Measurements from ENCODE around the gene NECTIN1.

NECTIN1 gene

DNA sequence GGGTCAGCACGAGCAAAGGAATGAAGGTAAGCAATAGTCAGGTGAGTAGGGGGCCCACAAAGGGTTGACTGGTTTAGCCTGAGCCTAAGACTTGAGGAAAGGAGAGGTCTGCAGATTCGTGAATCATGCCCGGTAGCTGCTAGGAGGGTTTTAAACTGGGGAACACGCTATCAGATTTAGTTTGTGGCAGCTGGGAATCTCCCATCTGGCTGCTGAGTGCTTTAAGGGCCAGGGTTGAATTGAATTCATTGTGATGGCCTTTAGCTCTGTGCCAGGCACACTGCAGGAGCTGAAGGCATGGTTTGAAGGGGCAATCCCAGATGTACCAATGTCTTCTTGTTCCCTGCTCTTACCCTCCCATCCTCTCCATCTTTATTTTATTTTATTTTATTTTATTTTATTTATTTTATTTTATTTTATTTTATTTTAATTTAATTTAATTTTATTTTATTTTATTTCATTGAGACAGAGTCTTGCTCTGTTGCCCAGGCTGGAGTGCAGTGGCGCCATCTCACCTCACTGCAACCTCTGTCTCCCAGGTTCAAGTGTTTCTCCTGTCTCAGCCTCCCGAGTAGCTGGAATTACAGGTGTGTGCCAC, 1.9 kb upstream of the NECTIN1 start:
- no peak for DNase-seq (ENCODE audit: low spot score)

DNA sequence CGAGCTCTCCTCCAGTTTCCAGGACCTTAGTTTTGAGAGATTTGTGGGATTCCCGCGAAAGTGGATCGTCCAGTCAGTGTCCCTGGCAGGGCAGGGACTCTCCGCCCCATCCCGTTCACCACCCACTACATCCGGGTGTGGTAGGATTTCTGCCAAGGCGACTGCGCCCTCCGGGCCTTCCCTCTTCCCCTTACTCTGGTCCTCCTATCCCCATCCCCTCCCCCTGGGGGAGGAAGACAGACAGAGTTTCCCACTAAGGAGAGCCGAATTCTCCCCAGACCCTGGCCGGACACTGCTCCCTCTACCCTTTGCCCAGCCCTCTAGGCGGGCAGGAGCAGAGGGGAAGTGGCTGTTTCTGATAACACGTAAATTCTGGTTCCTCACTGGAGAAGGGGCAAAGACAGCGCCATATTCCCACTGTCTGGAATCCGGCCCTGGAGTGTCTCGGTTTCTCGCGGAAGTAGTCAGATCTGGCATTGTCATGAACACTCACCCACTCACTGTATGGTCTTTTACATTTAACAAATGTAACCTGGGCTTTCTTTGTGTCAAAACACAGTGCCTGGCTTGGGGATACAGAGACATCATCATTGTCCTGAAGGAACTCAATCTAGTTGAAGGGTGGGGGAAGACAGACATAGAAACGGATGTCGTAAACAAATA, 1.1 kb upstream of the NECTIN1 start:
- no peak for DNase-seq (ENCODE audit: low spot score)

DNA sequence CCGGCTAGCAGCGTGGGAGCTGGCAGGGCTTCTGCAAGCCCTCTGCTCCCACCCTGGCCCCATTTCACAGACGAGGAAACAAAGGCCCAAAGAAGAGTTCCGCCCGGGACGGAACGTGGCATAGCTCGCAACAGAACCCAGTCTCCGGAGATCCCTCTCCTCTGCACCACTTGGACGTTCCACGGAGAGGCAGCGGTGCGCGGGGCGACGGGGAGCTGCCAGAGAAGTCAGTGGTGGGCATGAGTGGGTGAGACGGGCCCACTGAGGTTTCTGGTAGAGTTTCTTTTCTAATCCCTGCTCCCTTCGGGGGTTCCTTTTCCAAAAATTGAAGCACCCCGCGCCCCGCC, 554 bp upstream of the NECTIN1 start:
- DNase-seq (ENCODE audit: low spot score): no peak

DNA sequence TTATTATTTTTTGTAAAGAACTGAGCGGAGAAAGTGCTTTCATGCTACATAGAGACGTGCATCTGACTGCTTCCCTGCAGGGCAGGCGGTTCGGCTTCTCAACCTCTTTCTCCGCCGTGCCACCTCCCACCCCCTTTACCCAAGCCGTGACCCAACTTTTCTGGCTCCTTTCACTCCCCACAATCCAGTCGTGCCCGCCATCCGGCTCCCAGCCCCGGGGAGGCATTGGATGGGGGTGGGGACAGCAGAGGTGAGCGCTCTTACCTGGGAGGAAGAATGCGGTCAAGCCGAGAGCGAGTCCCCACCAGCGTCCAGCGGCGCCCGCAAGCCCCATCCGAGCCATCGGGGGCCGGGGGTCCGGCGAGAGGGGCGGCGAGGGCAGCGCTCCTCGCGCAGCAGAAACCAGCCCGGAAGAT, 781 bp downstream of the NECTIN1 start:
- no peak for DNase-seq (ENCODE audit: low spot score)

DNA sequence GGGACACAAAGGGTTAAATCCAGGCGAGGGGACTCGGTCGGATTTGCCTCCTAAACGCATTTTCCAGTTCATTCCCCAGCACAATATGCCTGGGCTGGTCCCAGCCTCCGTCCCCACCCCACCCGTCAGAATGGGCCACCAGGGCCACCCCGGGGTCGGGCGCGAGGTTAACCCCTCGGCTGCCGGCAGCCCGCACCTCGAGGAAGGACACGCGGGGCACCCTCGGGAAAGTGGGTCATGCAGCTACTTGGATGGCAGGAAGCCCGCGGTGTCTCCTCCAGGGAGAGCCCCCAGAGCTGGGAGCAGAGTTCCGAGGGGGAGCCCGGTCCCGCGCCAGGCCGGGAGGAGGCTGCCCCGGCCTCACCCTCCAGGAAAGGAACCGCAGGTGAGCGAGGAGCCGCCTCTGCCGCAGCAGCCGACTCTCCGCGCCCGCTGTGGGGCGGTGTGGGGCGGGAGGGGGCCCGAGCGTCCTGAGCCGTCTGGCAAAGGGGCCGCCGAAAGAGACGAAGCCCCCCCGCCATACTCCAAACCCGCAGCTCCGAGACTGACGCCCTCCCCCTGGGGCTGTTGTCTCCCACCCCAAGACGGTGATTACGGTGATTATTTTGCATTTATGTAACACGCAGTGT, 1.4 kb downstream of the NECTIN1 start:
- DNase-seq (ENCODE audit: low spot score): no peak

DNA sequence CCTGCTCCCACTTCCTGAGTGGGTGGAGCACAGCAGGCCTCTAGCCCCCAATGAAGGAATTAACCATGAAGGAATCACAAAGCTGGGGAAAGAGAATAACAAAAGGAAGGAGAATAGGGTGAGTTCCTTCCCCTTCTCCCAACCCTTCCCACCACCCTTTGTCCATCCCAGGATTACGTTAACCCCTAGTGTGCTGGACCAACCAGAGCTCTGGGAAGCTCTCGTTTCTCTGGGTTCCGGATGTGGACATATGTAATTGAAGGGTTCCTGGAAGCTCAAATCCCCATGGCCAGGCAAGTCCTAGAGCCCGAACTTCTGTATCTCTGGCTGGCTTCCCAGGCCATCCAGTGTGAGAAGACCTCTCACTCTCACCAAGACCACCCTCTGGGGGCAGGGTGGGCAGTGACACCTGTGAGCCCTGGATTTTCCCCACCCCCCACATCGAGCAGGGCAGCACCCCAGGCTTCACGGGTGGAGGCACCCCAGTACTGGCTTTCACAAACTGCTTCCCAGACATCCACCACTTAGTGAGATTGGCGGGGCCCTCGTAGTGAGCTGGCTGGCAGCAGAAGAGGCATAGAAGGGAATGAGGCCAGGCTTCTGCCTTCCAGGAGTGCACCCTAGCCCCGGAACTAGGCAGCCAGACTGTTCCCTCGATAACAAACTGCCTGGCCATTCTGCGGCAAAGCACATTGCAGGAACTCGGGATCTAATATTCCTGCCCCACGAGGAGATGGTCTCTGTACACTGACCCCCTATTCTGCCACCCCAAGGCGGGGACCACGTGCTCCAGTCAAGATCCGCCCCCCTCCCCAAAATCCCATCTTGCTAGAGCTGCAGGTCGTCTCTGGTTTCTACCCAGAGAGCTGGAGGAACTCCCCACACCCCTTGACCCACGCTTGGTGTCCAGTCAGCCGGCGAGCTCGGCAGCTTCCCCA, 2.1 kb downstream of the NECTIN1 start:
- no peak for DNase-seq (ENCODE audit: low spot score)

DNA sequence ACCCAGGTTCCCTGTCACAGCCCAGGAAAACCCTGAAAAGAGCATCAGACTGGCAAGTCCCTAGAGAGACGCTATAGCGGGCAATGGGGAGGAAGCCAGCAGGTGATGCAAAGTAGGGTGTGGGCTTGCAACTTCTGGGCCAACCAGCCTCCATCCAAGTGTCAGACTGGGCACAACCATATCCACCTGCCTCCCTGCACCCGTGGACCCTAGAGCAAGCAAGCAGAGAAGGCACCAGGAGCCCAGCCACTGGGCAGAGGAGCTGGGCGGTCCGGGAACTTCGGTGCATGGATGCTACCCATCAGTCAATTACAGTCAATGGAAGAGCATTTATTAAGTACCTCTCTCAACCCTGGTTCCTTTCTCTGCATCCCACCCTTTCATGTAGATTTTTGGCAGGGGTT, 2.8 kb downstream of the NECTIN1 start:
- no peak for DNase-seq (ENCODE audit: low spot score)

DNA sequence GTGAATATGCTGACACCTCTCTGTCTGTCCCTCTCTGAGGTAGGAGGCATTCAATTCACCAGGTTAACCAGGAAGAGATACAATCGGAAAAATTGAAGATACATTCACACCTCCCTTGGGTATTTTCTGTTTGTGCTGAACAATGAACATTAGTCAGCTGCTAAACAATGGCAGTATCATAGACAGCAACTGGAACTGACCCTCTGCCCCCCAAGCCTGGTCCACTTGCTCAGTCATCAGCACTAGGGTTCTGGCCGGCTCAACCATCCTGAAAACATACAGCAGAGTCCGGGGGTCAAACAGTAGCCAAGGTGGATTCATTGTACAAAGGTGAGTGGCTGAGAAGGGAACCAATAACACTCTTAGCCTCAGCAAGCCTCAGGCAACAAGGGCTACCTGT, 4.0 kb downstream of the NECTIN1 start:
- no peak for DNase-seq (ENCODE audit: low spot score)

DNA sequence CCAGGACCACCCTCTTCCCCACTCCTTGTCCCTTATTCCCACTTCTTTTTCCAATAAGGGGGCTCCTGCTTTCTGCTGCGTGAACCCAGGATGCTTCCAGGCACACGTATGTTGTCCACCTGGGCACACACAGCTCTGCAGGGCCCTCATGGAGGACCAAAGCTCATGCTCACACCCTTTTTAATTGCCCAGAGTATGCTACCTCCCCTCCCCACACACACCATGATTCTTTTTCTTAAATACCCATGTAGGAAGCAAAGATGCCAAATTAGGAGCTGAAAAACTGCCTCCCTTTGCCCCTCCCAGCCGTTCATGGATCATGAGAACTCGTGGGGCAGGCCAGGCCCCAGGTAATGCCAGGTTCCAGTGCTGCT, 5.1 kb downstream of the NECTIN1 start:
- no peak for DNase-seq (ENCODE audit: low spot score)

DNA sequence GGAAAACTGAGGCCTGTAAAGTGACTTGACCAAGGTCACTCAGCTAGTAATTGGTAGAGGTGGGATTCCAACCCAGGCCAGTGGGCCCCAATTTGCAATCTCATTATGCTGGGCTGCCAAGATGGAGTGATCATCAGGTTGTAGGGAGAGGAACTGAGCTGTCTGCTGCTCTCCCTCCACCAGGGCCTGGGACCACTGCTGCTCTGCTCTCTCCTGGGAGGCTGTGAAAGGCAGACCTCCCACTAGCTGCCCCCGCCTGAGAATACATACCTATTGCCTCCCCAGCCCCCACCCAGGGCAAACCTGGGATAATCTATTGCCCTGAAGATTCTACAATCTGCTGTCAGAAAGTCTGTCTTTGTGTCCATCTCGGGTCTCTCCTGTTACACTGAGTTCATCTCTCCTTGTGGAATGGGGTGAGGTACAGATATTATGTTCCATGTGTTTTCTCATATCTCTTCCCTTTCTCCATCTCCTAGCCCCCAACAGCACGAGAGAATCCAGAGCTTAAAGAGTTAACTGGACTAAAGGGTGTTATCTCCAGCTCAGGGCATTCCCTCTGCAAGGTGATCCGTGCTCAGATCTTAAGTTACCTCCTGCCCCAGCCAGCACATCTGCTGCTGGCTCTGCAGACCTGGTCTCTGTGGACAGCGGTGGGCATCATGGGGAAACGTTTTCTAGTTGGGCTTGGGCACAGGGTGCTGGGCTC, 5.6 kb downstream of the NECTIN1 start:
- DNase-seq (ENCODE audit: low spot score): no peak

DNA sequence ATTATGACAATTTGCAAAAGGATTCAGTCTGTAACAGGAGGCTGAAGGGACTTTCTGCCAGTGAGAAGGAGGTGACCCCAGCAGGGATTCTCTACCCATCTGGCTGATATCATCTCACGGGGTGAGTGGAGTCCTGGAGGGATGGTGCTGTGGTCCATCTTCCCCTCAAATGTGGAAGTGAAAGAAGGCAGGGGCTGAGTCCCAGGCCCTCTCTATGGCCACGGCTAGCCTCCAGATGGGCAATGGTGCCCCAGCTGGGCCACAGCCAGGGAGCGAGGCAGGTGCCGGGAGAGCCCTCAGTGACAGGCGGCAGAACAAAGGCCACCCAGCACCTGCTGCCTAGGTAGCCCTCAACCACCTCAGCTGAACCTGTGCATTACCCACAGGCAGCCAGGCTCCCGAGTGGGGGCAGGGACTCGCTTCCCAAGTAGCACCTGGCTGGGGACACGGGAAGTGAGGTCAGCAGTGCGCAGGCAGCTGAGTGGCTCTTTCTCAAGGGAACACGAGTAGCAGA, 6.7 kb downstream of the NECTIN1 start:
- no peak for DNase-seq (ENCODE audit: low spot score)

DNA sequence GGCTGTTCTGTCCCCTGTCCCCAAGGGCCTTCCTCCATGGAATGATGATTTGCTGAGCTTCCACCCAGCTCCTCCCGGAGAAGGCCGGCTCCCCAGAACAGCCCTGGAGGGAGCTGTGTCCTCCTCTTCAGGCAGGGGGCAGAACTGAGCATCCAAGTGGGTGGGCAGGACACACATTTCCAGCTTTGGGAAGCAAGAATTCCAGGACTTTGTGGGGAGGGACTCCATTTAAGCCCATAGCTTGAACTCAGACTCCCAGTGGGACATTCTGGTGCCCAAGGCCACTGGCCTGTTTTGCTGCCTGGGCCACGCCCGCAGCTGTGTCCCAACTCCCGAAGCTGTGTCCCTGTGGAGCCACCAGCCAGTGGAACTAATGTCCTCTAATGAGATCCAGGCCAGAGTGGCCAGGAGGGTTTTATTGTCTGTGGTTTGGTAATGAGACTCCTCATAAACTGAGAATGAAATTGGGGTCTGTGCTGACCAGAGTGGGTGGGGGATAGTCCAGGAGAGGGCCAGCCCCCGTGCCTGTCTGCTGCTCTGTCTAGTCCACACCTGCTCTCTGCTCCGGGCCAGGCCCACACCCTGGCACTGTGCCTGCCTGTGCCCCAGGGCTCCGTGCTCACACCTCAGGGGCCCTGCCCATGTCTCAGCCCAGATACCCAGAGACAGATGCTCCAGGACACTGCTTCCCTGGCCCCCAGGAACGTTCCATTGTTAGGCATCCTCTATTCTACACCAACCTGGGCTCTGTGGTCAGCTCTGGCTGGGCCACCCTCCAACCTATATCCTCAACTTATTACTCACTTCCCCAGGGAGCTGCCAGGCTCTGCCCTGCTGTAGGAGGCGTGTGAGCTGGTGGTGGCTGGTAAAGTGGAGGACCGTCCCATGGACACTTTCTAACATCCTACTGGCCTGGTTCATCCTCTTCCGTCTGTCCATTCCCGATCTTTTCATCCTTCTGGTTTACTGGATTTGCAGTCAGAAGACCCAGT, 7.6 kb downstream of the NECTIN1 start:
- DNase-seq (ENCODE audit: low spot score): no peak

DNA sequence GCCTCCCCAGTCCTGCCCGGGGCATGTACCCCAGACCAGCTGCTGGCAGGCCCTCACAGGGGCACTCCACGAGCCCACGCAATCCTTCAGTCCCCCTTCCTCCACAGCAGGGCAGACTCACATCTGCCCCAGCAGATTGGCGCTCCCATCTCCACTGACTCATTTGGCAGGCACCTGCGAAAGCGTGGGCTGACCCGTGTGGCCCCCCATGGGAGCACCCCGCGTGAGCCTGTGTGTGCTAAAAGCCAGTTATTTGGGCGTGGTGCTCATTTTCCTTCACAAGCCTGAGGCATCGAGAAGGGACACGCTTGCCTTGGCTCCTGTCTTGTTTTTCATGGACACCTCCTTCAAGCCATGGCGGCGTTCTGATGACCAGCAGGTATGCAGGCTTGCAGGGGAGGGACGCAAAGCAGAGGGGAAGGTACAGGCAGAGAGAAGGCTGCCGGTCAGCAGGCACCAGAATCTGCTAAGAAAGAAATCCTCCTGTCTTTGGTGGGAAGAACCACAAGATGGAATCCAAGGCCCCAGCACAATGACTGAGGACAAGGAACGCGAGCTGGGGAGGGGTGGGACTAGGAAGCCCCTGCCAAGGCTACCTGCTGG, 8.6 kb downstream of the NECTIN1 start:
- no peak for DNase-seq (ENCODE audit: low spot score)

DNA sequence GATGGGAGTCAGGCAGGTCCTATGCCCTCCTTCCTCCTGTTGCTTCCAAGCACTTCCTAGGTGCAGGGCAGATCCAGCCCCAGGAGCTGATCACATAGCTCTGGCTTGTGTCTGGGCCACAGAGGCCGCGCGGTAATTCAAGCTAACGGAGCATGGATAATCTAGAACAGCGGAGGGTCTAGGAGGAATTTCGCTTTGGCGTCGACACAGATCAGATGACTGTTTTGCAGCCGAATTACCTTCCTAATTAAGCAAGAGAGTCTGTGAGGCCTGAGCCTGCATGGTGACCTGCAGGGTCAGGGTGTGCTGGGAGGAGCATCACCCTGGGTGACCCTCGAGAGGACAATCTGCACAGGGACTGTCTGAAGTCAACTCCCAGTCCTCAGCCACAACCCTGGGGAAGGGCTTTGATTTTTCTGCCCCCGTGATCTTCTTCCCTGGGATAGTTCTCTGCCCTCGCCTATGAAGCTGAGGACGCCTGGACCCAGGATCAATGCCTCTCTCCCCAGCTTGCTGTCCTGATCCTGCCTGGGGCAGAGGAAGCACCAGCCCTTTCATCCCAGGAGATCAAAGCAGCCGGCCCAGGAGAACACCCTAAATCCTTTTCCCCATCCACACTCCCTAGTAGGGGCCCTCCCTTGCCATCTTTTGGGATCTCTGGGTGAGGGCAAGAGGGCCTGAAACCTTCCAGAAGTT, 11.0 kb downstream of the NECTIN1 start:
- DNase-seq (ENCODE audit: low spot score): no peak

DNA sequence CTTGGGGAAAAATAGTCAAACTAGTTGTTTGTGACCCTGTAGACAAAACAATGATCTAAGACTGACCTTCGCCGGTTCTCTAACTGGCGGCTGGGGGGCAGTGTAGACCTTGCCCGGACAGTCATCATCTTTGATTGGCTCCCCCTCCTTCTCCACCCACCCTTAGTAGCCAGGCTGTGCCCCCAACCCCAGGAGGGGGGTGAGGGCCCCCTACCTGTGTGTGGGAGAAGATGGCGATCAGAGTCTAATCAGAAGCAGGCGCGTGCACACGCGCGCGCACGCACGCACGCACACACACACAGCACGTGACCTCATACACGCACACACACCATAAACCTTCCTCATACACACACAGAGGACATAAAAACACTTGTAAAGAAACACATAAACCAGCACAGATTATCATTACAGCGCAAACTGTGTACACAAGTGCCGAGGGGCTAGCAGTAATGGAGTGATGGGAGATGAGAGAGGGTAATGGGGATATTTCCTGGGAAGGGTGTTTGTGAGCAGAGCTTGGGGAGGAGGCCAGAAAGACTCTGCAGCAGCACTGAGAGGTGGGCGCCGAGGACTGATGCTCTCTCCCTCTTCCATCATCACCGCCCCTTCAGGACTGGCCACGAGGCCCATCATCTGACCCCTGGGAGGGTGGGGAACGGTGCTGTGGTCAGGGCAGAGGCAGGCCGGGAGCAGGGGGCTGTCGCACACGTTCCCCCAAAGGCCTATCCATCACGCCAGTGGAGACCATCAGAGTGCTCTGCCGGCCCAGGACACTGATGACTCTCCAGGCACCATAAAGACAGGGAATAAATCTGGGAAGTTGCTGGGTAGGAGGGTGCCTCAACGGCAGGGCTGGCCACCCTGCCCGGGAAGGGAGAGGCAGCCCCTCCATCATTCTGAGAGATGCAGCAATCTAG, 12.2 kb downstream of the NECTIN1 start:
- no peak for DNase-seq (ENCODE audit: low spot score)

DNA sequence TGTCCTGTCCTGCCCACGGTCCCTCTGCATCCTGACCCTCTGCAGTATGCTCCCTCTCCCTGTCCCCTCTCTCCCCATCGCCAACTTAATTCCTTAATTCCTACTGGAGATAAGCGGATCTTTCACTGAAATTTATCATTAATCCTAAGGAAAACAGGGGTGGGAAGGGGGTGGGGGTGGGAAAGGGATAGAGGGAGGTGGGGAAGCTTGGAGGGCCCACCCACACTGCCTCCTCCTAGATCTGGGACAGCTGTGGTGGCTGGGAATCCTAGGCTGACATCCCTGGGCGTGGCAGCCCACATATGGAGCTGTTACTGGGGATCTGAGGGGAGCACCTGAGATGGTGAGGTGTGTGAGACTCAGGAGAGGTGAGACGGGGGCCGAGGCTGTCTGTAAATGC, 14.4 kb downstream of the NECTIN1 start:
- DNase-seq (ENCODE audit: low spot score): no peak

DNA sequence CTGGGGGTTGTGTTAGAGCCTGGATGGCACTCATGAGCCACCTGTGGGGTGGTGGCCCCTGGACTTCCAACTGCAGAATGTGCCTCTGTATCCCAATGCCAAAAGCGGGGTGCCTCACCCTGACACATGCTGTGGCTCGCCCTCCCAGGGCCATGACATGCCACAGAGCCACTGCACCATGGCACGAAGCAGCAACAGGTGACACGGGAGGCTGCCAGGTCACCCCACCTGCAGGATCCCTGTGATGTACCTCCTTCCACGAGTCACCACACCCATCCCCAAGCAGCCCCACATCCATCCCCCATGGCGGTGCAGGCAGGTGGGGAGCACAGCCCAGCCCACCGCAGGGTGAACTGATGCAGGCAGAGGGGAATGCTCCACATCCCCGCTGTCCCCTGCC, 14.8 kb downstream of the NECTIN1 start:
- no peak for DNase-seq (ENCODE audit: low spot score)

DNA sequence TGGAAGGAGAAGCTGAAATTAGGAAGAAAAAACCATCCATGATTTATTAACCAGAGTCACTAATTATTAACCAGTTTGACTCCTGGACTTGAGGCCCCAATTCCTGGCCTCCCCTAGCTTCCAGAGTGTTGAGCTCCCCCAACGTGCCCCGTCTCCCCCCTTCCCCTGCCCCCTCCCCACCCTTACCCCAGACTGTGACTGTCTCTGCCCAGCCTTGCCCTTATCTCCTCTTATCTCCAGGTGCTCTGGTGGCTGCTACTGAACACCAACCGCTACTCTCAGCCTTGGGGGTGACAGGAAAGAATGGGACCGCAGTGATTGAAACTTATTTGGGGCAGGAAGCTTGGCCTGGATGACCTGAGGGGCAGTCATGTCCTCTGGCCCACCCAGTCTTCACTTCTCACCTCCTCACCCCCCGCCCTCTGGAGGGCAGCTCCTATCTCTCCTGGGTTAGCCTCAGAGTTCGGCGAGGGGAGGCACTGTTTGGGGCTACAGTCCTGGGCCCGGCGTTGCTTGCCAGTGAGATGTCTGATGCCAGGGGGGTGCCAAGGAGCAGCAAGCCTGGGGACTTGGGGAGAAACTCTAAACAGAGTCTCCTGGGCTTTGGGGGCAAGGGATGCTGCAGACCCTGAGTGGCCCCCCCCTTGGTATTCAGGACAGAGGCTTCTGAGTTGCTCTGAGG, 15.5 kb downstream of the NECTIN1 start:
- DNase-seq (ENCODE audit: low spot score): no peak
